ENCODE measurements around the gene NRP2. TPM values are rescaled to one million over a fixed set of nuclear protein-coding genes. Genes with fewer than 3 reads are reported as not detected.

NRP2 gene
- total RNA-seq, 1 experiment from 2014 or later: 1.2 TPM

DNA sequence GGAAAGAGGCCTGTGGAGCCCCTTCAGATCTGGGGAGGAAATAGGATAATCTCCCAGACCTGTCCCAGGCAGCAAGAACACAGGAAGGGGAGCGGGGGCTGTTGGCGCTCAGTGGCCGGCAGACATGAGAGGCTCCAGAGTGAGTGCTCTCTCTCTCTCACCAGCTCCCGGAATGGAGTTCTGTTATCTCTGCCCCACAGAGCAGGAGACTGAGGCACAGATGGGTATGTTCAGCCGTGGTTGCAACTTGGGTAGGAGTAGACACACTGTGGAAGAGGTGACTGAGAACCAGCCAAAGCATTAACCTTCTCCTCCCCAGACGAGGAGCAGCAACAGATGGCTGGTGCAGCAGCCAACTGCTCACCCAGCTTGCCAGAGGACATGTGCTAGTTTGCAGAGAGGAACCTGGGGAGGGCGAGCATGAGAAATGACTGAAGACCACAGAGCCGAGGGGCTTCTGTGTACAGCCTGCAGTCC lies 82.0 kb downstream of the NRP2 start:
- H3K9me3 ChIP-seq (ENCODE audit: control insufficient read depth in 1 of 2, insufficient read depth in 1 of 2, low read depth in 1 of 2, low read length in 2 of 2): no peaks in the 10 kb centered on the region
- intact Hi-C loops (cut with micrococcal nuclease): no loop called here
- no peaks in the 10 kb centered on the region; the same call in 1 of the 2 replicates for H3K27me3 ChIP-seq (ENCODE audit: insufficient read depth, low read length)
- H3K9ac ChIP-seq (ENCODE audit: low read length): no peak overlapping the region
- ChIA-PET CTCF (no interaction called here), RAD21 (ENCODE audit: low non-redundant PET in 1 of 2, low total read pairs in 2 of 2, uncharacterized antibody in 2 of 2, unreplicated experiment in 2 of 2) (no interaction called here), POLR2A (no interaction called here)
- no peak for TF ChIP-seq CBX3 (IDR thresholded peaks at IDR 0.05; ENCODE audit: low read depth)
- no peak for TF ChIP-seq POLR2AphosphoS5 (IDR thresholded peaks at IDR 0.05; ENCODE audit: low read depth, low read length)
- TF ChIP-seq, protein P1, sequence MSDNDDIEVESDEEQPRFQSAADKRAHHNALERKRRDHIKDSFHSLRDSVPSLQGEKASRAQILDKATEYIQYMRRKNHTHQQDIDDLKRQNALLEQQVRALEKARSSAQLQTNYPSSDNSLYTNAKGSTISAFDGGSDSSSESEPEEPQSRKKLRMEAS (IDR thresholded peaks at IDR 0.05): no peak
- no peak for TF ChIP-seq ZNF274 (IDR thresholded peaks at IDR 0.05; ENCODE audit: low read depth, low read length)
- TF ChIP-seq, protein P2, sequence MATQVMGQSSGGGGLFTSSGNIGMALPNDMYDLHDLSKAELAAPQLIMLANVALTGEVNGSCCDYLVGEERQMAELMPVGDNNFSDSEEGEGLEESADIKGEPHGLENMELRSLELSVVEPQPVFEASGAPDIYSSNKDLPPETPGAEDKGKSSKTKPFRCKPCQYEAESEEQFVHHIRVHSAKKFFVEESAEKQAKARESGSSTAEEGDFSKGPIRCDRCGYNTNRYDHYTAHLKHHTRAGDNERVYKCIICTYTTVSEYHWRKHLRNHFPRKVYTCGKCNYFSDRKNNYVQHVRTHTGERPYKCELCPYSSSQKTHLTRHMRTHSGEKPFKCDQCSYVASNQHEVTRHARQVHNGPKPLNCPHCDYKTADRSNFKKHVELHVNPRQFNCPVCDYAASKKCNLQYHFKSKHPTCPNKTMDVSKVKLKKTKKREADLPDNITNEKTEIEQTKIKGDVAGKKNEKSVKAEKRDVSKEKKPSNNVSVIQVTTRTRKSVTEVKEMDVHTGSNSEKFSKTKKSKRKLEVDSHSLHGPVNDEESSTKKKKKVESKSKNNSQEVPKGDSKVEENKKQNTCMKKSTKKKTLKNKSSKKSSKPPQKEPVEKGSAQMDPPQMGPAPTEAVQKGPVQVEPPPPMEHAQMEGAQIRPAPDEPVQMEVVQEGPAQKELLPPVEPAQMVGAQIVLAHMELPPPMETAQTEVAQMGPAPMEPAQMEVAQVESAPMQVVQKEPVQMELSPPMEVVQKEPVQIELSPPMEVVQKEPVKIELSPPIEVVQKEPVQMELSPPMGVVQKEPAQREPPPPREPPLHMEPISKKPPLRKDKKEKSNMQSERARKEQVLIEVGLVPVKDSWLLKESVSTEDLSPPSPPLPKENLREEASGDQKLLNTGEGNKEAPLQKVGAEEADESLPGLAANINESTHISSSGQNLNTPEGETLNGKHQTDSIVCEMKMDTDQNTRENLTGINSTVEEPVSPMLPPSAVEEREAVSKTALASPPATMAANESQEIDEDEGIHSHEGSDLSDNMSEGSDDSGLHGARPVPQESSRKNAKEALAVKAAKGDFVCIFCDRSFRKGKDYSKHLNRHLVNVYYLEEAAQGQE (IDR thresholded peaks at IDR 0.05; ENCODE audit: low read depth): no peak
- no peak for TF ChIP-seq JUND (IDR thresholded peaks at IDR 0.05)
- no peak for TF ChIP-seq SRF (IDR thresholded peaks at IDR 0.05; ENCODE audit: low read depth)
- TF ChIP-seq CEBPB (IDR thresholded peaks at IDR 0.05; ENCODE audit: low read depth): no peak
- TF ChIP-seq, protein P3, sequence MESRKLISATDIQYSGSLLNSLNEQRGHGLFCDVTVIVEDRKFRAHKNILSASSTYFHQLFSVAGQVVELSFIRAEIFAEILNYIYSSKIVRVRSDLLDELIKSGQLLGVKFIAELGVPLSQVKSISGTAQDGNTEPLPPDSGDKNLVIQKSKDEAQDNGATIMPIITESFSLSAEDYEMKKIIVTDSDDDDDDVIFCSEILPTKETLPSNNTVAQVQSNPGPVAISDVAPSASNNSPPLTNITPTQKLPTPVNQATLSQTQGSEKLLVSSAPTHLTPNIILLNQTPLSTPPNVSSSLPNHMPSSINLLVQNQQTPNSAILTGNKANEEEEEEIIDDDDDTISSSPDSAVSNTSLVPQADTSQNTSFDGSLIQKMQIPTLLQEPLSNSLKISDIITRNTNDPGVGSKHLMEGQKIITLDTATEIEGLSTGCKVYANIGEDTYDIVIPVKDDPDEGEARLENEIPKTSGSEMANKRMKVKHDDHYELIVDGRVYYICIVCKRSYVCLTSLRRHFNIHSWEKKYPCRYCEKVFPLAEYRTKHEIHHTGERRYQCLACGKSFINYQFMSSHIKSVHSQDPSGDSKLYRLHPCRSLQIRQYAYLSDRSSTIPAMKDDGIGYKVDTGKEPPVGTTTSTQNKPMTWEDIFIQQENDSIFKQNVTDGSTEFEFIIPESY (IDR thresholded peaks at IDR 0.05; ENCODE audit: extremely low read depth, insufficient replicate concordance, low read length): no peak
- no peak for TF ChIP-seq TCF7L2 (IDR thresholded peaks at IDR 0.05; ENCODE audit: borderline replicate concordance, extremely low read depth, insufficient read depth, insufficient read length)
- no peaks in the 10 kb centered on the region for H4K20me1 ChIP-seq (ENCODE audit: insufficient read depth)
- H3K79me2 ChIP-seq (ENCODE audit: insufficient read depth, low read length): no peaks in the 10 kb centered on the region
- no peaks in the 10 kb centered on the region for H3K36me3 ChIP-seq (ENCODE audit: control insufficient read depth in 1 of 2, insufficient read depth in 2 of 2, low read length in 2 of 2)
- ATAC-seq (no peak), DNase-seq (ENCODE audit: low read depth, low spot score) (no peak)
- no peak overlapping the region for H3K27ac ChIP-seq (ENCODE audit: low read depth, low read length)
- H2AFZ ChIP-seq (ENCODE audit: low read depth, low read length, poor library complexity, severe bottlenecking): no peak overlapping the region
- H3K4me1 ChIP-seq (ENCODE audit: control insufficient read depth in 1 of 2, insufficient read depth in 2 of 2, low read length in 2 of 2): peaks cover 3 to 24% of the 10 kb centered on the region in 2 experiments; a peak in 2 of 4 replicates
- no peak overlapping the region for H3K4me3 ChIP-seq (replicated peaks in 1 of 2; ENCODE audit: low read depth in 1 of 2, low read length in 2 of 2)
- no TSS peak for BruUV-seq (replicated peaks)
- no peak overlapping the region for H3K4me2 ChIP-seq (ENCODE audit: low read length)
- no peaks in the 10 kb centered on the region for H3K9me2 ChIP-seq (ENCODE audit: insufficient read depth)

All from HCT116 (cell line).